GM12892 (cell line): Measurements from ENCODE around the gene NINJ2.

Experiments
- POLR2A ChIP-seq: IDR thresholded peaks from 2 replicates; pipeline ENCODE4 v1.6.1; 2011; ENCODE audit warnings: low read depth, low read length, control low read depth
- POLR2AphosphoS5 ChIP-seq: IDR thresholded peaks from 2 replicates; pipeline ENCODE4 v1.6.1; 2011; ENCODE audit warnings: low read depth, low read length, control low read depth
- TAF1 ChIP-seq: IDR thresholded peaks from 2 replicates; pipeline ENCODE4 v1.6.1; 2011; ENCODE audit warnings: low read depth, mild to moderate bottlenecking, control low read depth, low read length, borderline replicate concordance

- TF ChIP-seq POLR2A, result no peak
- no peak for TF ChIP-seq POLR2AphosphoS5
- no peak for TF ChIP-seq TAF1
These were observed 120.7 kb downstream of the NINJ2 start for GRCh38 chr12:542395-543113.
